Adipocyte (in vitro differentiated cells): Measurements from ENCODE around the gene HOTAIR.

Experiments used
- DNase-seq: peaks from one replicate; pipeline ENCODE4 v3.0.0-alpha.2; 2015; ENCODE audit warnings: low read depth
- H3K27me3 ChIP-seq: replicated peaks from 2 replicates; pipeline ENCODE4 v1.7.0; 2013; ENCODE audit warnings: mild to moderate bottlenecking, low read length, moderate library complexity; ENCODE audit not compliant: control insufficient read depth, insufficient read depth
- H3K36me3 ChIP-seq: 2 replicates; pipeline ENCODE4 v1.7.0; 2013; ENCODE audit warnings: low read length, mild to moderate bottlenecking, moderate library complexity; ENCODE audit not compliant: control insufficient read depth, insufficient read depth, severe bottlenecking
- H3K4me1 ChIP-seq: 2 replicates; pipeline ENCODE4 v1.7.0; 2013; ENCODE audit warnings: mild to moderate bottlenecking, low read length, moderate library complexity; ENCODE audit not compliant: control insufficient read depth, insufficient read depth
- H3K4me3 ChIP-seq: 2 replicates; pipeline ENCODE4 v1.7.0; 2013; ENCODE audit warnings: mild to moderate bottlenecking, low read length, moderate library complexity
- H3K9ac ChIP-seq: 2 replicates; pipeline ENCODE4 v1.7.0; 2013; ENCODE audit warnings: mild to moderate bottlenecking, low read length, moderate library complexity
- H3K9me3 ChIP-seq: 2 replicates; pipeline ENCODE4 v1.7.0; 2013; ENCODE audit warnings: mild to moderate bottlenecking, low read length, moderate library complexity; ENCODE audit not compliant: control insufficient read depth

Gene HOTAIR

GRCh38 chr12:53974084-53975063, at the start of gene HOTAIR:
Gene HOTAIR, minus strand, starts transcription at chr12:53974954.
- Histone ChIP-seq H3K9ac (peak within 1 kb of the TSS; percentile 90), H3K36me3 (no peaks in the 10 kb centered on the region), H3K4me1 (peaks cover 12% of the 10 kb centered on the region), H3K4me3 (peak within 1 kb of the TSS; percentile 86), H3K9me3 (no peaks in the 10 kb centered on the region), H3K27me3 (peaks cover 40% of the 10 kb centered on the region)
- DNase-seq: no peak

GRCh38 chr12:54024127-54024526, 49.4 kb upstream of the HOTAIR start:
- Histone ChIP-seq H3K27me3 (no peaks in the 10 kb centered on the region), H3K4me3 (peak overlapping the region; percentile 82), H3K9ac (peak overlapping the region; percentile 99), H3K4me1 (peaks cover 77% of the 10 kb centered on the region), H3K36me3 (peaks cover 5% of the 10 kb centered on the region), H3K9me3 (no peaks in the 10 kb centered on the region)
- no peak for DNase-seq

- H3K9me3 ChIP-seq: no peaks in the 10 kb centered on the region
- H3K9ac ChIP-seq: peak overlapping the region; percentile 99
- peak overlapping the region; percentile 82 for H3K4me3 ChIP-seq
- H3K27me3 ChIP-seq: no peaks in the 10 kb centered on the region
- no peak for DNase-seq
- H3K36me3 ChIP-seq: no peaks in the 10 kb centered on the region
- peaks cover 77% of the 10 kb centered on the region for H3K4me1 ChIP-seq
These were observed 48.5 kb upstream of the HOTAIR start for GRCh38 chr12:54022960-54023884.

- DNase-seq: peak; percentile 20
- Histone ChIP-seq H3K4me3 (peak overlapping the region; percentile 82), H3K27me3 (no peaks in the 10 kb centered on the region), H3K9ac (peak overlapping the region; percentile 99), H3K9me3 (no peaks in the 10 kb centered on the region), H3K4me1 (peaks cover 62% of the 10 kb centered on the region), H3K36me3 (no peaks in the 10 kb centered on the region)
These were observed 46.8 kb upstream of the HOTAIR start for GRCh38 chr12:54021432-54022013.

GRCh38 chr12:54020591-54021405, 46.0 kb upstream of the HOTAIR start:
- Histone ChIP-seq H3K4me3 (peak overlapping the region; percentile 82), H3K27me3 (no peaks in the 10 kb centered on the region), H3K4me1 (peaks cover 59% of the 10 kb centered on the region), H3K9me3 (no peaks in the 10 kb centered on the region), H3K9ac (peak overlapping the region; percentile 99), H3K36me3 (no peaks in the 10 kb centered on the region)
- DNase-seq: no peak

- DNase-seq: no peak
- H3K4me1 ChIP-seq: peaks cover 59% of the 10 kb centered on the region
- no peaks in the 10 kb centered on the region for H3K27me3 ChIP-seq
These were observed 45.3 kb upstream of the HOTAIR start for GRCh38 chr12:54019924-54020590.

GRCh38 chr12:54019091-54019811, 44.5 kb upstream of the HOTAIR start:
- Histone ChIP-seq H3K36me3 (no peaks in the 10 kb centered on the region), H3K27me3 (no peaks in the 10 kb centered on the region), H3K9ac (peak overlapping the region; percentile 99), H3K4me3 (peak overlapping the region; percentile 98), H3K9me3 (no peaks in the 10 kb centered on the region), H3K4me1 (peaks cover 58% of the 10 kb centered on the region)
- no peak for DNase-seq

More at GRCh38 chr12:54019924-54020590, 45.3 kb upstream of the HOTAIR start:
- no peaks in the 10 kb centered on the region for H3K9me3 ChIP-seq
- H3K4me3 ChIP-seq: peak overlapping the region; percentile 82
- no peaks in the 10 kb centered on the region for H3K36me3 ChIP-seq
- peak overlapping the region; percentile 99 for H3K9ac ChIP-seq

- peaks cover 56% of the 10 kb centered on the region for H3K4me1 ChIP-seq
- H3K9ac ChIP-seq: peak overlapping the region; percentile 99
- peak overlapping the region; percentile 98 for H3K4me3 ChIP-seq
- DNase-seq: no peak
- no peaks in the 10 kb centered on the region for H3K9me3 ChIP-seq
- H3K36me3 ChIP-seq: no peaks in the 10 kb centered on the region
- H3K27me3 ChIP-seq: no peaks in the 10 kb centered on the region
These were observed 43.8 kb upstream of the HOTAIR start for GRCh38 chr12:54018468-54018984.

GRCh38 chr12:54017878-54018467, 43.2 kb upstream of the HOTAIR start:
- DNase-seq: peak; percentile 61

More at GRCh38 chr12:54017878-54018467, 43.2 kb upstream of the HOTAIR start:
- Histone ChIP-seq H3K27me3 (no peaks in the 10 kb centered on the region), H3K4me1 (peaks cover 56% of the 10 kb centered on the region), H3K9ac (peak overlapping the region; percentile 99), H3K9me3 (no peaks in the 10 kb centered on the region), H3K36me3 (no peaks in the 10 kb centered on the region), H3K4me3 (peak overlapping the region; percentile 98)
